Mononuclear cell (primary cell): ENCODE measurements around the gene NCAPH2. TPM values are rescaled to one million over a fixed set of nuclear protein-coding genes. Genes with fewer than 3 reads are reported as not detected.
A peak's percentile ranks its signal among the peaks of the same experiment; 100 is the strongest.

ENCODE experiments used
- H3K27me3 ChIP-seq: 2 replicates; pipeline ENCODE4 v1.6.0; 2011; ENCODE audit warnings: low read length, control low read depth; ENCODE audit not compliant: insufficient read depth
- H3K4me1 ChIP-seq: 2 replicates; pipeline ENCODE4 v1.5.1; 2011; ENCODE audit warnings: mild to moderate bottlenecking, low read length, control low read depth; ENCODE audit not compliant: insufficient read depth
- H3K4me3 ChIP-seq: 2 replicates; pipeline ENCODE4 v1.5.1; 2011; ENCODE audit warnings: mild to moderate bottlenecking, low read length, moderate library complexity
- H3K9me3 ChIP-seq: 2 replicates; pipeline ENCODE4 v1.5.1; 2011; ENCODE audit warnings: low read depth, mild to moderate bottlenecking, control low read depth, low read length
- total RNA-seq: library from RNA; depleted of rRNA; stranded (reverse); fragments of >200 nt; gene quantifications from one replicate; pipeline ENCODE4 v1.2.3, GENCODE V29; 2012

Gene NCAPH2
- total RNA-seq, 1 donor: 40.6 TPM

DNA sequence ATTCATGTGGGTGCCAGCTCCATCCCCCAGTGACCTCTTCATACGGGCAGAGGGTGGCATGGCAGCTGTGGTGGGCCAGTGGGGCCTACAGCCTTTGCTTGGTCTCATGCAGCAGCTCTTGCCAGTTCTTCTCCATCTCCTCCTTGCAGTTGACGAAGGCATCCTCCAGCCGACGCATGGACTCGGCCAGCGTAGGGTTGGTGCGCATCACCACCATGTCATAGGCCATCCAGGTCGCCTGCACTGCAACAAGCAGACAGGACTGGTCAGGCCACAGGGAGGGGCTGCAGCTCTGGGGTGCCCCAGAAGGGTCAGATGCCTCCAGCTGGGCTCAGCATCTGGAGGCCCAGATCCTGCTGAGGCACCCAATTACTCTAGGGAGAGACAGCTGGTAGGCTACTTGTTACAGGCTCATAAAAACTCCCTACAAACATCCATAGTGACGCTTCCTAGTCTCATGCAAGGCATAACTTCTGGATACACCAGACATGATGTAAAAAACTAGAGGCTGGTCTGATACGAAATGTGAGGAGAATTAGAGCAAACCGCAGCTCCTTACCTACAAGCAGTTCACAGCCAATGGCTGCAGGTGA is 43.2 kb downstream of the NCAPH2 start:
- Histone ChIP-seq H3K4me1 (peaks cover 35% of the 10 kb centered on the region), H3K27me3 (no peaks in the 10 kb centered on the region), H3K4me3 (no peak overlapping the region), H3K9me3 (no peaks in the 10 kb centered on the region)

DNA sequence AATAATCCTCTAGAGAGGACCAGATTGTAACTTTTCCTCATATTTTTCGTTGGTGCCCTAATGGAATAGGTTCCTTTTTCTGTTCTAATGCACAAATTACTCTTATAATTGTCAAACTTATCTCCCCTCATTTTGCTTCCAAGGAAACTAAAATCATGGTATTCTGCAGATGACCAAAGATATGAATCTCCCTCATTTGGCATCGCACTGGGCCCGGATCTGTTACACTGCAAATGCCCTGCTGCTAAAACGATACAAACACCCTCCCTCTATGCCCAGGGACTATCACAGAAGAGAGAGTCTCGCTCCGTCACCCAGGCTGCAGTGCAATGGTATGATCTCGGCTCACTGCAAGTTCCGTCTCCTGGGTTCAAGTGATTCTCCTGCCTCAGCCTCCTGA is 45.3 kb downstream of the NCAPH2 start:
- Histone ChIP-seq H3K4me3 (no peak overlapping the region), H3K4me1 (peaks cover 21% of the 10 kb centered on the region), H3K9me3 (no peaks in the 10 kb centered on the region), H3K27me3 (no peaks in the 10 kb centered on the region)

DNA sequence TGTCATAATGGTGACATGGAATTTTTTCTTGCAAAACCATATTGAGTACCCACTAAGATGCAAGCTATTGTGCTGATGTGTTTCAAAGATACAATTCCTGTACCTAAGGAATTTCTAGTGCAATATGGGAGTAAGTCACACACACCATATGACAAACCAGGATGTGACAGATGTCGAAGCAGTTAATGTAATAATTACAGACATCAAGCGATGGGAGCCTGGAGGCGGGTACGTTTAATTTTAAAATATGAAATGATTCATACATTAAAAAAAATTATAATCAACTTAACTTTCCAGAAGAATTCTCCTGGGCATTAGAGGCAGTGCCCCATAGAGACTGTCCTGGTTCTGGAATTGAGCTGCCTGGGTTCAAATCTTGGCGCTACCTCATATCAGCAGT is 48.7 kb downstream of the NCAPH2 start:
- no peaks in the 10 kb centered on the region for H3K9me3 ChIP-seq
- H3K4me3 ChIP-seq: no peak overlapping the region
- peaks cover 2% of the 10 kb centered on the region for H3K4me1 ChIP-seq
- H3K27me3 ChIP-seq: no peaks in the 10 kb centered on the region

DNA sequence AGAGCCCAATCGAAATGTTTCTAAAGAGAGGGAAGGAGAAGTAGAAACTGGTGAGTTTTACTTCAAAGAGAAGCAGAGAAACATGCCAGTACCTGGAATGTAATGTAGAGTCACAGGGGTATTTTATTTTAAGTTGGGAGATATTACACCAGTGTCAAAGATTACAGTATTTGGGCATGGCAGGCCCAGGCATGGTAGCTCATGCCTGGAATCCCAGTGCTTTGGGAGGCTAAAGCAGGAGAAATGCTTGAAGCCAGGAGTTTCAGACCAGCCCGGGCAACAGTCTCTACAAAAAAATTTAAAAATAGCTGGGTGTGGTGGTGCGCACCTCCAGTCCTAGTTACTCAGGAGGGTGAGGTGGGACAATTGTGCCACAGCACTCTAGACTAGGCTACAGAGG is 52.0 kb downstream of the NCAPH2 start:
- H3K27me3 ChIP-seq: no peaks in the 10 kb centered on the region
- H3K4me3 ChIP-seq: no peak overlapping the region
- no peaks in the 10 kb centered on the region for H3K9me3 ChIP-seq
- H3K4me1 ChIP-seq: peaks cover 13% of the 10 kb centered on the region

DNA sequence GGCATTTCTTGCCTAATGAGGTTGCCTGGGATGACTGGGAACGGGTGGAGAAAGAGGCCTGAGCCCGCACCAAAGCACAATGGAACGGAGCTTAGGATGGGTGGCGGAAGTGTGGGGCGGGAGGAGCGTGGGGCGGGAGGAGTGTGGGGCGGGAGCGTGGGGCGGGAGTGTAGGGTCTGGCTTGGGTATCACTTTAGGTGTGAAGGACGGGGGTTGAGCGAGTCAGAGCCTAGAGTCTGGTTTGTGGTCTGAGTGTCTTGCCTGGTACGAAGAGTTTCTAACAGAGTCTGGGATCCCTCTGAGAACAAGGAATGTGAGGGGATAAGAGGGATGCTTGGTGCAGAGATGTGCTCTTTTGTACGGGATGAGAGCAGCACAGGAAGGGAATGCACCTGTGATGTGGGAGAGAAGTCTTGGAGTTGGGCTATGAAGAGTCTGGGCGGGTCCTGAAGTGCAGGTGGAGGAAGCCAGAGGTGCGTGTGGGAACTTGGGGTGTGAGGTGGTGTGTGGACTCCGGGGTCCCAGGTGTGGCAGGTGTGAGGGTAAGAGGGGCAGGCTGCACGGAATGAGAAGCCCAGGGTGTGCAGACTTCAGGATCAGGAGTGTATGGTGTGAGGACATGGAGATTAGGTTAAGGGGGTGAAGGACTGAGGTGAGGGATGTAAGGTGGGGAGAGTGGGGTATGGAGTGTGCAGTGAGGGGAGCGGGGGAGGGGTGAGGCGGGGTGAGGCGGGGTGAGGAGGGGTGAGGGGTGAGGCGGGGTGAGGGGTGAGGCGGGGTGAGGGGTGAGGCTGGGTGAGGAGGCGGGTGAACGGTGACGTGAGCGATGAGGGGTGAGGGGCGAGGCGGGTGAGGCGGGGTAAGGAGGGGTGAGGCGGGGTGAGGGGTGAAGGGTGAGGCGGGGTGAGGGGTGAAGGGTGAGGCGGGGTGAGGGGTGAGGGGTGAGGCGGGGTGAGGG is 53.7 kb downstream of the NCAPH2 start:
- Histone ChIP-seq H3K4me1 (peaks cover 13% of the 10 kb centered on the region), H3K9me3 (no peaks in the 10 kb centered on the region), H3K4me3 (no peak overlapping the region), H3K27me3 (no peaks in the 10 kb centered on the region)

- H3K9me3 ChIP-seq: no peaks in the 10 kb centered on the region
- peaks cover 13% of the 10 kb centered on the region for H3K4me1 ChIP-seq
- no peaks in the 10 kb centered on the region for H3K27me3 ChIP-seq
- peak within 1 kb of the TSS; percentile 58 for H3K4me3 ChIP-seq
These were observed 54.7 kb downstream of the NCAPH2 start, which contains the start of gene SYCE3 for GRCh38 chr22:50562523-50563412. TSS of gene SYCE3 (minus strand) at chr22:50562919. CDS start at chr22:50556405, 6,514 bp downstream.

GRCh38 chr22:50563413-50564160 is 55.6 kb downstream of the NCAPH2 start:
- Histone ChIP-seq H3K9me3 (no peaks in the 10 kb centered on the region), H3K4me3 (peak overlapping the region; percentile 58), H3K4me1 (peaks cover 13% of the 10 kb centered on the region), H3K27me3 (no peaks in the 10 kb centered on the region)

DNA sequence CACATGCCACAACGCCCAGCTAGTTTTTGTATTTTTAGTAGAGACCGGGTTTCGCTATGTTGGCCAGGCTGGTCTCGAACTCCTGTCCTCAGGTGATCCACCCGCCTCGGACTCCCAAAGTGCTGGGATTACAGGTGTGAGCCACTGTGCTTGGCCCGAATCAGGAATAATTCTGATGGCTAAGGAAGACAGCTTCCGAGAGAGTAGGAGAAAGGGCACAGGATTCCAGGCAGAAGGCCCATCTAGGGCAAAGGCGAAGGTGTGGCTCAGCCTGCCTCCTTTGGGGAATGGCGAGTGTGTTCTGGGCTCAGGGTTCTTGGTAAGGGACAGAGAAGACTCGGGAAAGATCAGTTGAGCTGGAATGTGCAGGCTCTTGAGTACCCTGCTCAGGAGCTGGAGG is 56.3 kb downstream of the NCAPH2 start:
- H3K4me1 ChIP-seq: peaks cover 13% of the 10 kb centered on the region
- H3K4me3 ChIP-seq: no peak overlapping the region
- no peaks in the 10 kb centered on the region for H3K27me3 ChIP-seq
- H3K9me3 ChIP-seq: no peaks in the 10 kb centered on the region

DNA sequence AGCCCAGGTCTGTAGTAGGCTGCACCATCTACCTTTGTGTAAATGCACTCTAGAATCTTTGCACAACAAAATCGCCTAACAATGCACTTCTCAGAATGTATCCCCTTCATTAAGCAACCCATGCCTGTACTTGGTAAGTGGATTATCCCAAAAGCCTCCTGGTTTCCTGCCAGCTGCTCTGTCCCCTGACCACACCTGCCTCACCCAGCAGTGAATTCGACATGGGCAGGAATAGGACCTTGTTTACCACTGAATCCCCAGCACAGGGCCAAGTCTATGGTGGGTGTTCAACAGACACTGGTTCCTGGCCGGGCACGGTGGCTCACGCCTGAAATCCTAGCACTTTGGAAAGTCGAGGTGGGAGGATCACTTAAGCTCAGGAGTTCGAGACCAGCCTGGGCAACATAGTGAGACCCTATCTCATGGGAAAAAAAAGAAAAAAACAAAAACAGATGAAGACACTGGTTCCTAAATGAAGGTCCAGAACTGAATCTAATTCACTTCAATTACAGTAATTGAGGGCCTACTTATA is 59.8 kb downstream of the NCAPH2 start:
- Histone ChIP-seq H3K9me3 (no peaks in the 10 kb centered on the region), H3K27me3 (no peaks in the 10 kb centered on the region), H3K4me3 (no peak overlapping the region), H3K4me1 (peaks cover 10% of the 10 kb centered on the region)

DNA sequence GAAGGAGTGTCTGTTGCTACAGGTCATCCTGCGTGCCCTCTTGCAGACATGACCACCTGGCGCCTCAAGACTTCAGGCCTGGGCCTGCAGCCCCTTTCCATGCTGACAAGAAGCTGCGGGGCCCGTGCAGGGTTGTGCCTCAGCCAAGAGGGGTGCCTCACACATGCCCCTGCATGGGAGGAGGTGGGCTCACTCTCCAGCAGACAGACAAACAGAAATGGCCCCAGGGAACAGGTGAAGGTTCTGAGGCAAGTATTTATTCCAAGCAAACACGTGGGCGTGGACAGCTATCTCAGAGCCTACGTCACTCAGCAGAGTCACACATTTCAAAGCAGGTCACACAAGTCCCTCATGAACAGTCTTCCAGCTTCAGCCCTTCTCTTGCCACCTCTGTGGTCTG is 60.6 kb downstream of the NCAPH2 start:
- Histone ChIP-seq H3K27me3 (no peaks in the 10 kb centered on the region), H3K4me1 (peaks cover 2% of the 10 kb centered on the region), H3K9me3 (no peaks in the 10 kb centered on the region), H3K4me3 (no peak overlapping the region)

- Histone ChIP-seq H3K27me3 (no peaks in the 10 kb centered on the region), H3K4me3 (no peak overlapping the region)
These were observed 61.0 kb downstream of the NCAPH2 start for GRCh38 chr22:50569041-50569459.

GRCh38 chr22:50569896-50570535 is 62.0 kb downstream of the NCAPH2 start:
- Histone ChIP-seq H3K27me3 (no peaks in the 10 kb centered on the region), H3K9me3 (no peaks in the 10 kb centered on the region), H3K4me1 (no peaks in the 10 kb centered on the region), H3K4me3 (no peak overlapping the region)

More at GRCh38 chr22:50569041-50569459, 61.0 kb downstream of the NCAPH2 start:
- no peaks in the 10 kb centered on the region for H3K9me3 ChIP-seq
- no peaks in the 10 kb centered on the region for H3K4me1 ChIP-seq

DNA sequence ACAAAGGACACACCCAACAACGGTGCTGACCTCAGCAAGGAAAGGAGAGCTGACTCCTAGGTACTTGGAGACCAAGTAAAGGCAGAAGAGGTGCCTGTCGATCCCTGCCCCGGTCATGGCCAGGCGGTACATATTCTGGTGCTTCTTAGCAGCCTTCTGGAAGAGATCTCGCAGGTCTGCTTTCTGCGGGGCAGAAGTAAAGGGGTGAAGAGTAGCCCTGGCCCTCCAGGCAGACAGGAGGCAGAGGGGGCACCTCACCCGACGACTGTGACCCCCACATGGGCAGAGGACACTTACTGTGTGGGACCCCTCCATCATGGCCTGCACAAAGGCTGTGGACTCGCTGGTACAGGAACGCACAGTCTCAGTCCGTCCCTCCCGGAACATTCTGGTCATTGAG is 62.8 kb downstream of the NCAPH2 start:
- Histone ChIP-seq H3K4me1 (no peaks in the 10 kb centered on the region), H3K27me3 (no peaks in the 10 kb centered on the region), H3K4me3 (no peak overlapping the region), H3K9me3 (no peaks in the 10 kb centered on the region)
